Activated T-cell treated with anti-CD3 and anti-CD28 coated beads for 4 hours (primary cell): ENCODE results near the gene EIF4EBP2.
A peak's percentile ranks its signal among the peaks of the same experiment; 100 is the strongest.

Experiments used
- DNase-seq: peaks from one replicate; pipeline ENCODE4 v3.0.0-alpha.2; 2020

EIF4EBP2 gene

DNA sequence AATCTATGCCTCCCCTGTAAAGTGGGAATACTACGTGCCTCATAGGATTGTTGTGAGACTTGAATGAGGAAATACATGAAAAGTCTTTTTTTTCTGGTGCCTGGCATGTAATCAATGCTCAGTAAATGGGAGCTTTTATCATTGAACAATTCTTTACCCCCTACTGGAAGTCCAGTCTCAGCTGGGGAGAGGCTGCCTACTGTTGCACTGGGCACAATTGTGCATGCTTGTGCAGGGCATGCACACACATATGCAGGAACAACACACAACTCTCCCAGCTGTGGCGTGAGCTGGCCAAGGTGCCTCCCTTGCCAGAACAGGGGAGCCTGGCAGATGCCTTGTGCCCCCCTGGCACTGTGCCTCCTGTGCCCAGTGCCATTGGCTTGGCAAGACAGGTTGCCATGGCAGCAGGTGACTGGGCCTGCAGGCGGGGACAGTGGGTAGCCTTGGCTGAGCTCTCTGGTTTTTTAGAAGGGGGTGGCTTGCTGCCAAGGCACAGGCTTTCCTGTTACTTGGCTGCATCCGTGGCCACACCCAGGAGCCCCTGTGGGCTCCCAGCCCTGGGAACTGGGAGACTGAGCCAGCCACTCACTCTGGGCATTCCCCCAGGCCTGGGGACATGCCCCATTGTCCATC lies 58.5 kb downstream of the EIF4EBP2 start:
- DNase-seq: no peak

DNA sequence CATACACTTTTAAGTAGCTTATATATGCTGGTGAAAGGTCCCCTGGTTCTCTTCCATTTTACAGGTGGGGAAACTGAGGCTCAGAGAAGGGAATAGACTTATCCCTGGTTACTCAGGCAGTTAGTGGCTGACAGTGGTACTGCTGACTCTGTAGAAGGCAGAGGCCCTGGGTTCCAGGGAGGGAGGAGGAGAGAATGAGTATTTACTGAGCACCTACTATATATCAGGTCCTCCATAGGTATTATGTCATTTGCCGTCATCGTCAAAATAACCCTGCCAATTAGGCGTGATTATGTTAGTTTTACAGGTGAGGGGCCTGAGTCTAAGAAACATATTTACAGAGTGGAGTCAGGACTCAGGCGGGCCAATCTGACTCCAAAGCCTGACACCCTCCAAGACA lies 61.3 kb downstream of the EIF4EBP2 start:
- no peak for DNase-seq

DNA sequence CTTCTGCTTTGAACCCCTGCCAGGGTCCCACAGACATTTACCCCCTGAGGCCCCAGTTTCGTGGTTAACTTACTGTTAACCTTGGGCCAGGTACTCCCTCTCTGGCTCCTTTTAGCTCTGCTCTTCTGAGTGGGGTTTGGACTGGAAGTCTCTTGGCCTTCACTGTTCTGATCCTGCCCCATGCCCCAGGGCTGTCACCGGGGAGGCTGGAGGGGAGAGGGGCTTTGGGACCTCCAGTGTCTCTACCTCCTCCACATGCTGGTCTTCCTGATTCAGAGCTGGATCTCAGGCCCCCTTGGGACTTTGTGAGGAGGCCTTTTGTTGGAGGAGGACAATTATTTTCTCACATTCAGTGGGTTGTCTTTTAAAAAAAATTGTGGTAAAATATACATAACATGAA lies 61.9 kb downstream of the EIF4EBP2 start:
- DNase-seq: no peak

DNA sequence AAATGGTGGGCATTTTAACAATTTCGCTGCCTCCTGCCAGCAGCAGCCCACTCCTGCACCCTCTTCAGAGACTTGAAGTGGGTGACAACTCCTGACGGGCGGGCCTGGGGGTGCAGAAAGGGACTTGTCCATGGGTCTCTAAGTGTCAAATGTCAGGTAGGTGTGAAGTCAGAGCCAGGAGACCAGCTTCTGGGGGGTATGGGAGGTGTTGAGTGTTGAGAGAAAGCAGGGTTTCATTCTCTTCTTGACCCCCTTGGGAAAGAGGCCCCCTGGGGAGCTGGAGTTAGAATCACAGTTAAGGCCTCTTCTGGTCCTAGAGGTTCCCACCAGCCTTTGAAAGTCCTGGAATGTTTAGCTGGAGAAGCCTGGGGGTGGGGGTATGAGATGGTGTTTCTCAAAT lies 63.0 kb downstream of the EIF4EBP2 start:
- DNase-seq: no peak

DNA sequence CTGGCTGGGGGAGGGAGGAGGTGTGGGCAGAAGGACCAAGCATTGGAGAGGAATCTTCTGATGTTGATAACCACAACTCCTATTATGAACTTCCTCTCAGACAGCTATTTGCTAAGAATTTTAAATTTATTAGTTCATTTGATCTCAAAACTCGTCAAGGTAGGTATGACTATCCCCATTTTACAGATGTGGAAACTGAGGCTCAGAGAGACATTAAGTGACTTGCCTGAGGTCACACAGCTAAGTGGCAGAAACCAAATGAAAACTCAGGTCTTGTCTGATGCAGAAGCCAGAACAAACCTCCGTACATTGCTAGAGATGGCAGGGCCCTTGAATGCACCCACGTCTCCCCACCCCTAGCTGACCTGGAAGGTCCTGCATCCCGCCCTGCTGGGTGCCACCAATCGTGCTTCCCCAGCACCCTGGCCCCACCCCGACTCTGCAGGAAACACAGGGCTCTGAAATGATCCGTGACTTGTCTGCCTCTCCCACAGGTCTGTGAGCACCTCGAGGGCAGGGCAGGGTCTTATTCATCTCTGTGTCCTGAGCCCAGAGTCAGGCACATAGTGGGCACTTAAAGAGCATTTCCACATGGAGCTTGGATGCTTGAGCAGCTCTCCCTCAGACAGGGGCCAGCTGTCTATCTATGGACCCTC lies 69.0 kb downstream of the EIF4EBP2 start:
- DNase-seq: no peak

DNA sequence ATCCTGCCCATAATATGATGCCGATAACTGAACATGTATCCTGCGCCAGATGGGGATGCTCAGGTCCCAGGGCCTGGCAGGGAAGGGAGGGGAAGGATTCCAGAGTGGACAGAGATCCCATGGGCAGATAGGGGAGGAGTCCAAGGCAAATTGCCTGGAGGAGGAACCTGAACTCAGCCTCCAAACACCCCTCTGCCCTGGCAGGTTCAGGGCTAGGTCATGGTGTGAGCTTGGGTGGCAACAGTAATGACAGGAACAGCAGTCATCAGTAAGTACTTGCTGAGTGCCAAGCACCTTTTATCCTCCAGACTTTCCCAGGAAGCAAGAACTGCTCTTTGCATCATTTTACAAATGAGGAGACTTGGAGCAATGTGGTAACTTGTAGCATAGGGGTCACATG lies 70.8 kb downstream of the EIF4EBP2 start:
- no peak for DNase-seq

DNA sequence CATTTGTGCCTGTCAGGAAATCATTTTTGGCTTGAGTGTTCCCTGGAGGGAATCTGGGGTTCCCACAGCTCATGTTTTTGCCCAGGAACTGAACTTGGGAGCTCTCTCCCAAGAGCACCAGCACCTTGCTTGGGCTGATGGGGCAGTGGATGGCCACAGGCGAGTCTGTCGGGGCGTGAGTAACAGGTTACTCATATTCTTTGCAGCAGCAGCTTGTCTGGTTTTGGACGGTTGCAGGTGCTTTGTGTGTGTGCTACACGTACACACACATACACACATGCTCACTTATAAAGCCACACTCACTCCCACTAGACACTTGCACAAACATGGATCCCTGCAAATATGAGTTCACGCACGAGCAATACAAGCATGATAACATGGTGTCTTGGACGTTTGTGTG lies 71.7 kb downstream of the EIF4EBP2 start:
- DNase-seq: no peak

DNA sequence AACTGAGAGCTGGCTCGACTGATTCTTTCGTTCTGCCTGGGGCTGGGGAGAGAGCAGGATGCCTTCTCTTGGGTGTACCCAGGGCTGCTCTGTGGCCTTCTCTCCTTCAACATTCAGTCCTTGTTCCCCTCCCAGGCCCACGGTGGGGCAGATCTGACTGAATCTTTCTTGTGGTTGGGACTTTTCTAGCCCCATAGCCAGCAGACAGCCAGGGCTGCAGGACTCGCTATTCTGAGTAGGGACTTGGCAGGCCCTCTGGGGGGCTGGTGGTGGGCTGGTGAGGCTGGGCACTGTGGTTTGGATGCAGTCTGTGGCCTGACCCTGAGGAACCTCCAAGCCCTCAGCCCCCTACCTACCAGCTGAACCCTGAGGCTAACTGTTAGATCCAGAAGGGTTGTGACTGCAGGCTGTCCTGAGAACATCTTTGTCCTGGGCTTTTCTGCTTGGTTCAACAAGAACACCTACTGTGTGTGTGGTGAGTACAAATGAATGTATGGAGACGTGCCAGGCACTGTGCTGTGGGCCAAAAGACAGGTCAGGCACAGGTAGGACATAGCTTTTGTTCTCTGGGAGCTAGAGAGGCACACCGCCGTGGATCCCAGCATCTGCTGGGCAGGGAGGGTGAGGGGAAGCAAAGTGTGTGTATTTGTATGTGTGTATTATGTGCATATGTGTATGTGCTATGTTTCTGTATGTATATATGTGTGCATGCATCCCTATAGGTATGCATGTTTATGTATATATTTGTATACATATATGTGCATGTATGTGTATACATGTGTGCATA lies 72.5 kb downstream of the EIF4EBP2 start:
- DNase-seq: no peak

DNA sequence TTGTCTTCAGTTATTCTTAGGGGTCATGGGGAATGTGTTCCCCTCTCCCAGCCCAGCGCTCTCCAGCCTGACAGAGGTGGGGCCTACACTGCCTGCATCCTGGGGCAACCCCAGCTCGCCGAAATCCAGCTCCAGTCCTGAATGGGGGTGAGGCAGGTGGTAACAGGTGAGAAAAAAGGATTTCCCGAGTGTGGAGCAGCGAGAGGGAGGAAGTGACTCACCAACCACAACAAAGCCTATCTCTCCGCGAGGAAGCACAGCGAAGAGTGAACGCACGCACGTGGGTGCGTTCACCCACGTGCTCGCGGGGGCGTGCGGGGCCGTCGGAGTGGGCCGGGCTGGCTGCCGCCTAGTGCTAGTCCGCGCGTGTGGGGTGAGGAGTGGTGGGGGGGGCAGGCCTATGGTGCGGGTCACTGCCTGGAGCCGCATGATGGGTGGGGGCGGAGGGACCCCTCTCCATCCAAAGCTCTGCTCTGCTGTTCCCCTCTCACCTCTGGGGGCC lies 73.8 kb downstream of the EIF4EBP2 start:
- DNase-seq: peak; percentile 87
